Neural crest cell (in vitro differentiated cells): ENCODE results near the gene AGPAT3. TPM values are rescaled to one million over a fixed set of nuclear protein-coding genes. Genes with fewer than 3 reads are reported as not detected.

Experiments
- DNase-seq: peaks from one replicate; pipeline ENCODE4 v3.0.0; 2021; ENCODE audit warnings: low read depth, mixed read lengths, low spot score
- H3K27ac Mint-ChIP-seq: one replicate; pipeline ENCODE4 v1.8.0; 2021; ENCODE audit warnings: mild to moderate bottlenecking, mixed read lengths; ENCODE audit not compliant: unreplicated experiment
- H3K27me3 Mint-ChIP-seq: 2 replicates; pipeline ENCODE4 v1.8.0; 2021; ENCODE audit warnings: low read depth, mild to moderate bottlenecking, mixed read lengths
- H3K36me3 Mint-ChIP-seq: 2 replicates; pipeline ENCODE4 v1.8.0; 2021; ENCODE audit warnings: low read depth, mild to moderate bottlenecking, mixed read lengths
- H3K4me1 Mint-ChIP-seq: 2 replicates; pipeline ENCODE4 v1.8.0; 2021; ENCODE audit warnings: mixed read lengths
- H3K4me3 Mint-ChIP-seq: one replicate; pipeline ENCODE4 v1.8.0; 2021; ENCODE audit warnings: mild to moderate bottlenecking, mixed read lengths
- H3K9me3 Mint-ChIP-seq: 2 replicates; pipeline ENCODE4 v1.8.0; 2021; ENCODE audit warnings: mixed read lengths
- total RNA-seq: library from RNA; stranded (reverse); gene quantifications from 2 replicates; pipeline ENCODE4 v1.2.1, GENCODE V29; 2021
- TF ChIP-seq, protein P1 (sequence below): fragments of 200-600 bp; sonication (generic); conservative IDR thresholded peaks from 2 replicates; pipeline ENCODE4 v1.5.0; 2021; ENCODE audit warnings: antibody characterized with exemption, mild to moderate bottlenecking

AGPAT3 gene
- total RNA-seq, 1 donor from 2014 or later = 37.3 TPM

GRCh38 chr21:43925609-43926008, 60.6 kb downstream of the AGPAT3 start:
- DNase-seq = no peak
- H3K4me3 Mint-ChIP-seq = no peak overlapping the region
- peaks cover 41% of the 10 kb centered on the region for H3K4me1 Mint-ChIP-seq
- H3K9me3 Mint-ChIP-seq = no peaks in the 10 kb centered on the region
- H3K27ac Mint-ChIP-seq = no peak overlapping the region
- TF ChIP-seq, protein P1, sequence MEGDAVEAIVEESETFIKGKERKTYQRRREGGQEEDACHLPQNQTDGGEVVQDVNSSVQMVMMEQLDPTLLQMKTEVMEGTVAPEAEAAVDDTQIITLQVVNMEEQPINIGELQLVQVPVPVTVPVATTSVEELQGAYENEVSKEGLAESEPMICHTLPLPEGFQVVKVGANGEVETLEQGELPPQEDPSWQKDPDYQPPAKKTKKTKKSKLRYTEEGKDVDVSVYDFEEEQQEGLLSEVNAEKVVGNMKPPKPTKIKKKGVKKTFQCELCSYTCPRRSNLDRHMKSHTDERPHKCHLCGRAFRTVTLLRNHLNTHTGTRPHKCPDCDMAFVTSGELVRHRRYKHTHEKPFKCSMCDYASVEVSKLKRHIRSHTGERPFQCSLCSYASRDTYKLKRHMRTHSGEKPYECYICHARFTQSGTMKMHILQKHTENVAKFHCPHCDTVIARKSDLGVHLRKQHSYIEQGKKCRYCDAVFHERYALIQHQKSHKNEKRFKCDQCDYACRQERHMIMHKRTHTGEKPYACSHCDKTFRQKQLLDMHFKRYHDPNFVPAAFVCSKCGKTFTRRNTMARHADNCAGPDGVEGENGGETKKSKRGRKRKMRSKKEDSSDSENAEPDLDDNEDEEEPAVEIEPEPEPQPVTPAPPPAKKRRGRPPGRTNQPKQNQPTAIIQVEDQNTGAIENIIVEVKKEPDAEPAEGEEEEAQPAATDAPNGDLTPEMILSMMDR = no peak
- H3K36me3 Mint-ChIP-seq = no peaks in the 10 kb centered on the region
- no peaks in the 10 kb centered on the region for H3K27me3 Mint-ChIP-seq

GRCh38 chr21:43926196-43926595, 61.2 kb downstream of the AGPAT3 start:
- no peak for DNase-seq
- Mint-ChIP-seq H3K36me3 (no peaks in the 10 kb centered on the region), H3K27me3 (no peaks in the 10 kb centered on the region), H3K27ac (no peak overlapping the region), H3K4me1 (peaks cover 35% of the 10 kb centered on the region), H3K4me3 (no peak overlapping the region), H3K9me3 (no peaks in the 10 kb centered on the region)
- TF ChIP-seq, protein P1 = no peak

DNA sequence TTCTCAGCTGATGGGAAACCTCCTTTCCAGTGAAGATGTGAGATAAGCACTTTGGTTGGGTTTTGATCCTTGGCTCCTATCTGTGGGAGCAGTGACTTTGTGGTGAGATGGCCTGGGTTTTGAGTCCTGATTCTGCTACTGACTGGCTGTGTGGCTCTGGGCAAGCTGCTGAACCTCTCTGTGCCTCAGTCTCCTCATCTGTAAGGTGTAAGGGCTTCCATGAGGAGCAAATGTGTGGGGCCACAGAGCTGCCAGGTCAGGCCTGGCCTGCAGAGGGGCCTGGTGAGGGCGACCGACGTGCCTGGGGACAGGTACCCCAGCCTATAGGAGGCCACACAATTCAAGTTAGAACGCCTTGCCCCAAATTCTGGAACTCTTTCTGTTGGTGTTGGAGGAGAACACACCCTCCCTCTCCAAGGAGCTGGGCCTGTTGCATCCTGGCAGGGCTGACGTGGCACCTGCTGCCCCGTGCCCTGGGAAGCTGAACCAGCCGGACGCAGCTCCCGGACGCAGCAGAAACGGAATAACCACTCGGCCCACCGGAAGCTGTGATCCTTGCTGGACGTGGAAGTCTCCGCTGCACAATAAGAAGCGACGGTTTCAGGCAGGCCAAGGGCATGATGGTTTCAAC, 62.7 kb downstream of the AGPAT3 start:
- DNase-seq = no peak
- Mint-ChIP-seq H3K36me3 (no peaks in the 10 kb centered on the region), H3K27me3 (no peaks in the 10 kb centered on the region), H3K4me1 (peaks cover 28% of the 10 kb centered on the region), H3K27ac (peak overlapping the region; percentile 19), H3K4me3 (no peak overlapping the region), H3K9me3 (no peaks in the 10 kb centered on the region)
- TF ChIP-seq, protein P1 = no peak

DNA sequence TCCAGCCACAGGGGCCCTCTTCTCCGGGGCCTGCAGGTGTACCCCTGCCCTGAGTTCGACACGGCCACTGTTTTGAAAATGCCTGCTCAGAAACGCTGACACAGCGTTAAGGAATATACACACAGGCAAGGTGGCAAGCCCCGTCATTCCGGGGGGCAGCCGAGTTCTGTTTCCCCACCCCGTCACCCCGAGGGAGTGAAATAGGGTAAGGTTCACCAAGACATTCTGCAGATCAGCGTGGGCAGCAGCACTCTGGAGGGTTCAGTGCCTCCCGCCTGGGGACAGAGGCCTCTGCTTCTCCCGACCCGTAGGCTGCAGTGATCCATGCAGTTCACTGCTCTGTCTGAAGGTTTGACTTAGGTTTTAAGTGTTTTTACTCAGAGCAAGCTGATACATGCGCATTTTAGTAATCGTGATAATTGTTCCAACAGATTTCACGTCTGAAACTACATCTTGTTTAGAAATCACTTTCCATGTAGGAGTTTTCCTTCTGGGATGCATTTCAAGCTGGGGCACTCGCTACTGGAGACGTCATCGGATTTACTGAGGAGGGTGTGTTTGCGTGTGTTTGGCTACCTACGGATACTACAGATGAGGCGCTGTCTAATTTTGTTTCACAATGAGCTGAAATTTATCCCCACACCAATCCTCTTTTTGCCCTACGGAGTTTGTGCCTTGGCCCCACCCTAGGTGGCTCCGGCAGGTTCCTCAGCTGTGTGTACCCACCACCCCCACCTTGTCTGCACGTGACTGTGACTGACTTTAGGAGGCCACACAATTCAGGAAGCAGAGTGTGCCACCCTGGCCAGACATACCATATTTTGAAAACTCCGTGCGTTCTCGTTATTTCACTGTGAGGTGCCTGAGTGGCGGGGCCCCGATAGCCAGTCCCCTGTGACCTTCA, 63.5 kb downstream of the AGPAT3 start:
- Mint-ChIP-seq H3K36me3 (no peaks in the 10 kb centered on the region), H3K9me3 (no peaks in the 10 kb centered on the region), H3K4me1 (peaks cover 29% of the 10 kb centered on the region), H3K27ac (peak overlapping the region; percentile 83), H3K27me3 (no peaks in the 10 kb centered on the region), H3K4me3 (no peak overlapping the region)
- DNase-seq = no peak
- TF ChIP-seq, protein P1 = no peak

DNA sequence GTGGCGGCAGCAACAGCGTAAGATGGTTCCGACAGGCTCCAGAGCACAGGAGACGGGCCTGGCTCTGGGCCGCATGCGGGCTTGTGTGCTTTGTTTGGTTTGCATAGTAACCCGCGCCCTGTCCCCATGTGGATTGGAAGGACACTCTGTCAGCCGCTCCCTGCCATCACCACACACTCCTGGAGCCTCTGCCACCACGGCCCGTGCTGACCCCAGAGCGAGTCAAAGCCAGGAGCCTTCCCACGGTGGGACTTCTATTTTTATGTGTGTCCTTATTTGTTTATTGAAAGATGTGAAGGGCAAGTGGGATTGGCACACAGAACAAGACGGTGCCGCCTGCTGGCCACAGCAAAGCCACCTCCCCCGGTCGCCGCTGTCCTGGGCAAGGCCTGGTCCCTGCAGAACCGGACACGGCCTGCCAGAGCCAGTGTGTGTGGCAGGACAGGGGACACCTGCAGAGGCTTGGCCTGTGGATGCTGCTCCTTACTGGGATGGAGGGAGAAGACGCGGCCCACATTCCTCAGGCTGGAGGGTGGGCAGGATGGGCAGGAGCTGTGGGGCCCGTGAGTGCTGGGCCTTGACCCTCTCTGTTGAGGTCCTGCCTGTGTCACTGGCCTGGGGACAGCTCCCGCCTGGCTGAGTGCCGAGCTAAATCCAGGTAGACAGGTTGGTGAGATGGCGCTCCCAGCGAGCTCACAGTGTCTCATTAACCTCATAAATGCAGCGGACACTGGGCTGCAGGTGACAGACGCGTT, 64.4 kb downstream of the AGPAT3 start:
- Mint-ChIP-seq H3K9me3 (no peaks in the 10 kb centered on the region), H3K27ac (peak overlapping the region; percentile 88), H3K4me3 (no peak overlapping the region), H3K4me1 (peaks cover 27% of the 10 kb centered on the region), H3K27me3 (no peaks in the 10 kb centered on the region), H3K36me3 (no peaks in the 10 kb centered on the region)
- DNase-seq = no peak
- TF ChIP-seq, protein P1 = no peak
